GM12878 (cell line): ENCODE measurements around the gene TRABD2B. TPM values are rescaled to one million over a fixed set of nuclear protein-coding genes. Genes with fewer than 3 reads are reported as not detected.

Experiments
- ATAC-seq: fragments of 200-7000 bp; cut with Tn5 transposase; 3 replicates; pipeline ENCODE4 v1.9.1; 2020; ENCODE audit warnings: mild to moderate bottlenecking, moderate library complexity
- BruUV-seq: library from RNA; stranded (reverse); fragments of 400-500 nt; replicated peaks from 2 replicates; lab custom pipeline; 2021; lab: Mats Ljungman, UMichigan
- CTCF ChIA-PET: fragments of 300-600 bp; sonication (Branson Sonifier 250); formaldehyde crosslinking; extraction: SDS; loops from one replicate; lab custom pipeline; 2021; ENCODE audit warnings: inconsistent platforms; lab: Yijun Ruan, JAX
- POLR2A ChIA-PET: fragments of 350-600 bp; formaldehyde crosslinking; extraction: SDS; loops from one replicate; lab custom pipeline; 2021; ENCODE audit warnings: inconsistent platforms; lab: Charles Lee
- RAD21 ChIA-PET: fragments of 300-600 bp; sonication (Branson Sonifier 250); formaldehyde crosslinking; loops from one replicate; lab custom pipeline; 2023; ENCODE audit warnings: antibody characterized with exemption; ENCODE audit not compliant: unreplicated experiment; lab: Charles Lee
- SMC1A ChIA-PET: fragments of 300-600 bp; sonication (Branson Sonifier 250); formaldehyde crosslinking; loops from one replicate; lab custom pipeline; 2023; ENCODE audit not compliant: unreplicated experiment, uncharacterized antibody; lab: Charles Lee
- DNase-seq: peaks from one replicate; pipeline ENCODE4 v3.0.0-alpha.2; 2011; ENCODE audit warnings: low read depth, low spot score
- FAIRE-seq: peaks from 3 replicates; lab custom pipeline; 2011; peaks lifted over from hg19 to GRCh38; lab: Jason Lieb, UNC
- H2AFZ ChIP-seq: 2 replicates; pipeline ENCODE4 v1.6.0; 2011; ENCODE audit warnings: low read depth, low read length, control low read depth; ENCODE audit not compliant: control insufficient read depth
- H3K27ac ChIP-seq: 2 replicates; pipeline ENCODE4 v1.5.1; 2011; ENCODE audit warnings: control low read depth; ENCODE audit not compliant: control insufficient read depth, insufficient read depth
- H3K27me3 ChIP-seq, 2 experiments: replicated peaks in 1 of 2; 2 replicates each; pipeline versions ENCODE4 v1.6.0 to v1.6.1; 2011; ENCODE audit warnings: low read length in 1 of 2; ENCODE audit not compliant: control insufficient read depth in 2 of 2, insufficient read depth in 2 of 2
- H3K36me3 ChIP-seq, 2 experiments: 2 replicates each; pipeline ENCODE4 v1.5.1; 2011; ENCODE audit warnings: low read length in 1 of 2; ENCODE audit not compliant: control insufficient read depth in 2 of 2, insufficient read depth in 2 of 2
- H3K4me1 ChIP-seq: 2 replicates; pipeline ENCODE4 v1.6.1; 2011; ENCODE audit warnings: mild to moderate bottlenecking, low read length, moderate library complexity, mixed read lengths; ENCODE audit not compliant: control insufficient read depth, insufficient read depth
- H3K4me2 ChIP-seq: 2 replicates; pipeline ENCODE4 v1.6.0; 2011; ENCODE audit warnings: control low read depth; ENCODE audit not compliant: control insufficient read depth, insufficient read depth
- H3K4me3 ChIP-seq: fragments of 200-600 bp; sonication (generic); 2 replicates; pipeline ENCODE4 v1.5.1; 2016
- H3K79me2 ChIP-seq: 2 replicates; pipeline ENCODE4 v1.6.0; 2011; ENCODE audit warnings: low read length; ENCODE audit not compliant: control insufficient read depth, insufficient read depth
- H3K9ac ChIP-seq: 2 replicates; pipeline ENCODE4 v1.8.0; 2011; ENCODE audit warnings: low read length, control low read depth, mixed read lengths; ENCODE audit not compliant: control insufficient read depth, insufficient read depth
- H3K9me3 ChIP-seq: replicated peaks from 3 replicates; pipeline ENCODE4 v1.5.1; 2011; ENCODE audit warnings: mild to moderate bottlenecking, low read length; ENCODE audit not compliant: control insufficient read depth, insufficient read depth
- H4K20me1 ChIP-seq: 2 replicates; pipeline ENCODE4 v1.6.0; 2011; ENCODE audit not compliant: control insufficient read depth, insufficient read depth
- CTCF ChIP-seq, 3 experiments: IDR thresholded peaks in 2 of 3; conservative IDR thresholded peaks in 1 of 3; 2 replicates each; pipeline ENCODE4 v1.5.1; 2011; ENCODE audit warnings: low read depth in 3 of 3, low read length in 3 of 3, mild to moderate bottlenecking in 3 of 3, control low read depth in 2 of 3, moderate library complexity in 2 of 3, inconsistent platforms in 1 of 3, mixed read lengths in 1 of 3; ENCODE audit not compliant: control insufficient read depth in 2 of 3, insufficient read depth in 1 of 3; ENCODE audit errors: extremely low read depth in 1 of 3
- GABPA ChIP-seq: IDR thresholded peaks from 2 replicates; pipeline ENCODE4 v1.6.1; 2014; ENCODE audit warnings: antibody characterized with exemption, low read depth, mild to moderate bottlenecking, inconsistent platforms
- IKZF2 ChIP-seq, 2 experiments: fragments of 450-650 bp; IDR thresholded peaks; 2 replicates each; pipeline ENCODE4 v1.6.1; 2017; ENCODE audit warnings: mild to moderate bottlenecking in 2 of 2, moderate library complexity in 2 of 2
- MXI1 ChIP-seq: fragments of 150-350 bp; IDR thresholded peaks from 2 replicates; pipeline ENCODE4 v1.6.1; 2011; ENCODE audit warnings: low read depth, mild to moderate bottlenecking, inconsistent platforms, low read length, improper control_type of control experiment
- NR2C1 ChIP-seq: fragments of 450-650 bp; IDR thresholded peaks from 2 replicates; pipeline ENCODE4 v1.6.1; 2017; ENCODE audit warnings: antibody characterized with exemption, mild to moderate bottlenecking, moderate library complexity
- RAD21 ChIP-seq: IDR thresholded peaks from 2 replicates; pipeline ENCODE4 v1.6.1; 2011; ENCODE audit warnings: mild to moderate bottlenecking, low read depth, low read length, moderate library complexity; ENCODE audit not compliant: insufficient read depth
- TAF1 ChIP-seq: IDR thresholded peaks from 2 replicates; pipeline ENCODE4 v1.6.1; 2011; ENCODE audit warnings: mild to moderate bottlenecking, low read depth, low read length, borderline replicate concordance
- TCF12 ChIP-seq: IDR thresholded peaks from 2 replicates; pipeline ENCODE4 v1.6.1; 2011; ENCODE audit warnings: low read depth, mild to moderate bottlenecking, low read length
- WRNIP1 ChIP-seq: IDR thresholded peaks from 2 replicates; pipeline ENCODE4 v1.6.1; 2011; ENCODE audit warnings: low read depth, low read length, improper control_type of control experiment, borderline replicate concordance
- ZNF274 ChIP-seq: IDR thresholded peaks from one replicate; pipeline ENCODE4 v1.8.0; 2011; ENCODE audit not compliant: insufficient read length, insufficient read depth
- ZNF592 ChIP-seq: fragments of 450-650 bp; IDR thresholded peaks from 2 replicates; pipeline ENCODE4 v1.6.1; 2017; ENCODE audit warnings: mild to moderate bottlenecking, moderate library complexity
- ZNF622 ChIP-seq: fragments of 450-650 bp; IDR thresholded peaks from 2 replicates; pipeline ENCODE4 v1.6.1; 2017; ENCODE audit warnings: mild to moderate bottlenecking, inconsistent platforms
- WGBS: methylation state at CpG from one replicate; pipeline ENCODE4 v1.1.6; 2016; ENCODE audit warnings: low lambda C conversion rate; ENCODE audit not compliant: insufficient replicate concordance, insufficient coverage; ENCODE audit errors: missing lambda C conversion rate; 5-methylcytosine and 5-hydroxymethylcytosine counted together
- in situ Hi-C: fragments of 300-500 bp; cut with MboI; formaldehyde crosslinking; loops from 9 replicates; pipeline ENCODE4 v1.14.3; 2018; ENCODE audit warnings: mixed read lengths
- intact Hi-C: fragments of 100-400 bp; cut with micrococcal nuclease; formaldehyde crosslinking; loops from one replicate; pipeline ENCODE4 v1.14.2; 2022; ENCODE audit not compliant: unreplicated experiment
- polyA plus RNA-seq, 11 experiments: library from polyadenylated mRNA; depleted of rRNA in 4 of 11; unstranded in 6 of 11; stranded (reverse) in 5 of 11; fragments of >200 nt; fragmentation: Nextera tagmentation in 4 of 11; fragmentation: Illumina TruSeq in 1 of 11; extraction: Ambion mirVana in 4 of 11; extraction: Trizol in 1 of 11; gene quantifications; 1 replicate in 1 of 11; 2 replicates in 10 of 11; pipeline versions ENCODE4 v1.2.1 to v1.2.3, GENCODE V29; 2011 to 2016; ENCODE audit warnings: inconsistent platforms in 2 of 11, missing spikeins in 2 of 11, low read depth in 1 of 11
- total RNA-seq, 4 experiments: library from RNA; depleted of rRNA in 3 of 4; stranded (reverse); fragments of >200 nt in 3 of 4; fragmentation: Illumina TruSeq in 1 of 4; extraction: Trizol in 1 of 4; gene quantifications; 2 replicates each; pipeline versions ENCODE4 v1.2.1 to v1.2.3, GENCODE V29; 2013 to 2021
- TF ChIP-seq, protein P1 (sequence below): fragments of 450-650 bp; IDR thresholded peaks from 2 replicates; pipeline ENCODE4 v1.6.1; 2017; ENCODE audit warnings: antibody characterized with exemption, mild to moderate bottlenecking, moderate library complexity
- TF ChIP-seq, protein P2 (sequence below): fragments of 450-650 bp; conservative IDR thresholded peaks from 2 replicates; pipeline ENCODE4 v1.6.1; 2017; ENCODE audit warnings: mild to moderate bottlenecking, moderate library complexity

Gene TRABD2B
- total and polyA plus RNA-seq, 10 of the 15 experiments (the other 5 are each of a cell fraction or from before 2014, with no cell fraction given), result not detected

DNA sequence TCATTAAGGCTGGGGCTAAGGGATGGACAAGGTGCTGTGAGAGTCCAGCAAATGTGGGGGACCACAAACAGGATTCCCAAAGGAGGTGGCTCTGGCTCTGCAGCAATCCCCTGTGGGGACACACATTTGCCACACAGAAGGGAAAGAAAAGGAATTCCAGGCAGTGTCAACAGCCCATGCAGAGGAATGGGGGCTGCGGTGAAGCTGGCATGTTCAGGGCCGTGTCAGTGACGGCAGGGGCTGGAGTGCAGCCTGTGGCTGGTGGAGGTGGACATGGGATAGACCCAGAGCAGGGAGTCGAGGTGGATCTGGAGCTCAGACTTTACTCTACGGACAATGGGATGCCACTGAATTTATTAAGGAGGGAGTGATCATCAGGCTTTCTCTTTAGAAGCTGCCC is 183.2 kb downstream of the TRABD2B start:
- H3K27me3 ChIP-seq, result peaks cover 0 to 3% of the 10 kb centered on the region in 2 experiments; a peak in 2 of 4 replicates
- H3K9me3 ChIP-seq, result no peaks in the 10 kb centered on the region
- RAD21 ChIA-PET, result no interaction called here
- H3K4me3 ChIP-seq, result no peak overlapping the region
- no peak overlapping the region for H3K4me2 ChIP-seq
- no peak overlapping the region for H3K9ac ChIP-seq
- no TSS peak for BruUV-seq
- H3K79me2 ChIP-seq, result no peaks in the 10 kb centered on the region
- CTCF ChIA-PET, result no interaction called here
- intact Hi-C loops (no loop called here), in situ Hi-C loops (no loop called here)
- TF ChIP-seq TCF12 (no peak), TAF1 (no peak), NR2C1 (no peak), ZNF274 (no peak), WRNIP1 (no peak), ZNF622 (no peak), GABPA (no peak), MXI1 (no peak), ZNF592 (no peak), RAD21 (no peak), IKZF2 (IDR thresholded peaks at IDR 0.05) (no peak), CTCF (IDR thresholded peaks at IDR 0.05 in 2 of 3, conservative IDR thresholded peaks at IDR 0.05 in 1 of 3; ENCODE audit: control insufficient read depth in 2 of 3, extremely low read depth in 1 of 3, insufficient read depth in 1 of 3, low read depth in 3 of 3, low read length in 3 of 3) (no peak)
- TF ChIP-seq, protein P1, sequence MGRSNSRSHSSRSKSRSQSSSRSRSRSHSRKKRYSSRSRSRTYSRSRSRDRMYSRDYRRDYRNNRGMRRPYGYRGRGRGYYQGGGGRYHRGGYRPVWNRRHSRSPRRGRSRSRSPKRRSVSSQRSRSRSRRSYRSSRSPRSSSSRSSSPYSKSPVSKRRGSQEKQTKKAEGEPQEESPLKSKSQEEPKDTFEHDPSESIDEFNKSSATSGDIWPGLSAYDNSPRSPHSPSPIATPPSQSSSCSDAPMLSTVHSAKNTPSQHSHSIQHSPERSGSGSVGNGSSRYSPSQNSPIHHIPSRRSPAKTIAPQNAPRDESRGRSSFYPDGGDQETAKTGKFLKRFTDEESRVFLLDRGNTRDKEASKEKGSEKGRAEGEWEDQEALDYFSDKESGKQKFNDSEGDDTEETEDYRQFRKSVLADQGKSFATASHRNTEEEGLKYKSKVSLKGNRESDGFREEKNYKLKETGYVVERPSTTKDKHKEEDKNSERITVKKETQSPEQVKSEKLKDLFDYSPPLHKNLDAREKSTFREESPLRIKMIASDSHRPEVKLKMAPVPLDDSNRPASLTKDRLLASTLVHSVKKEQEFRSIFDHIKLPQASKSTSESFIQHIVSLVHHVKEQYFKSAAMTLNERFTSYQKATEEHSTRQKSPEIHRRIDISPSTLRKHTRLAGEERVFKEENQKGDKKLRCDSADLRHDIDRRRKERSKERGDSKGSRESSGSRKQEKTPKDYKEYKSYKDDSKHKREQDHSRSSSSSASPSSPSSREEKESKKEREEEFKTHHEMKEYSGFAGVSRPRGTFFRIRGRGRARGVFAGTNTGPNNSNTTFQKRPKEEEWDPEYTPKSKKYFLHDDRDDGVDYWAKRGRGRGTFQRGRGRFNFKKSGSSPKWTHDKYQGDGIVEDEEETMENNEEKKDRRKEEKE, result no peak
- TF ChIP-seq, protein P2, sequence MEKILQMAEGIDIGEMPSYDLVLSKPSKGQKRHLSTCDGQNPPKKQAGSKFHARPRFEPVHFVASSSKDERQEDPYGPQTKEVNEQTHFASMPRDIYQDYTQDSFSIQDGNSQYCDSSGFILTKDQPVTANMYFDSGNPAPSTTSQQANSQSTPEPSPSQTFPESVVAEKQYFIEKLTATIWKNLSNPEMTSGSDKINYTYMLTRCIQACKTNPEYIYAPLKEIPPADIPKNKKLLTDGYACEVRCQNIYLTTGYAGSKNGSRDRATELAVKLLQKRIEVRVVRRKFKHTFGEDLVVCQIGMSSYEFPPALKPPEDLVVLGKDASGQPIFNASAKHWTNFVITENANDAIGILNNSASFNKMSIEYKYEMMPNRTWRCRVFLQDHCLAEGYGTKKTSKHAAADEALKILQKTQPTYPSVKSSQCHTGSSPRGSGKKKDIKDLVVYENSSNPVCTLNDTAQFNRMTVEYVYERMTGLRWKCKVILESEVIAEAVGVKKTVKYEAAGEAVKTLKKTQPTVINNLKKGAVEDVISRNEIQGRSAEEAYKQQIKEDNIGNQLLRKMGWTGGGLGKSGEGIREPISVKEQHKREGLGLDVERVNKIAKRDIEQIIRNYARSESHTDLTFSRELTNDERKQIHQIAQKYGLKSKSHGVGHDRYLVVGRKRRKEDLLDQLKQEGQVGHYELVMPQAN, result no peak
- ATAC-seq, result no peak
- no peak overlapping the region for H3K27ac ChIP-seq
- no peaks in the 10 kb centered on the region for H4K20me1 ChIP-seq
- POLR2A ChIA-PET, result no interaction called here
- 27% methylated on average over 5 of the region's 5 CpGs for WGBS
- no peak for DNase-seq
- no peak for FAIRE-seq
- no peak overlapping the region for H2AFZ ChIP-seq
- no peaks in the 10 kb centered on the region for H3K4me1 ChIP-seq
- H3K36me3 ChIP-seq, result no peaks in the 10 kb centered on the region
- SMC1A ChIA-PET, result no interaction called here
